HepG2 (cell line): ENCODE results near the gene VPS54. TPM values are rescaled to one million over a fixed set of nuclear protein-coding genes. Genes with fewer than 3 reads are reported as not detected.

Experiments
- BCL6 ChIP-seq: IDR thresholded peaks from 2 replicates; pipeline ENCODE4 v1.6.1; 2016; ENCODE audit warnings: missing genetic modification reagents, missing compliant biosample characterization
- GATAD2A ChIP-seq: IDR thresholded peaks from 2 replicates; pipeline ENCODE4 v1.6.1; 2016
- GLI4 ChIP-seq: sonication (generic); formaldehyde crosslinking; IDR thresholded peaks from 2 replicates; pipeline ENCODE4 v1.5.1; 2020; ENCODE audit warnings: missing genetic modification reagents, mild to moderate bottlenecking, moderate library complexity, borderline replicate concordance
- GTF2F1 ChIP-seq: fragments of 150-350 bp; IDR thresholded peaks from 2 replicates; pipeline ENCODE4 v1.6.1; 2014; ENCODE audit warnings: low read length
- SP5 ChIP-seq: IDR thresholded peaks from 2 replicates; pipeline ENCODE4 v1.6.1; 2016; ENCODE audit warnings: low read depth, borderline replicate concordance
- ZNF18 ChIP-seq: sonication (generic); formaldehyde crosslinking; IDR thresholded peaks from 2 replicates; pipeline ENCODE4 v1.8.0; 2022; ENCODE audit warnings: mild to moderate bottlenecking, missing genetic modification reagents; ENCODE audit not compliant: insufficient replicate concordance
- ZNF3 ChIP-seq: IDR thresholded peaks from 2 replicates; pipeline ENCODE4 v1.7.0; 2017; ENCODE audit warnings: inconsistent platforms
- ZNF33B ChIP-seq: sonication (generic); formaldehyde crosslinking; IDR thresholded peaks from 2 replicates; pipeline ENCODE4 v1.5.1; 2020; ENCODE audit warnings: mild to moderate bottlenecking, missing genetic modification reagents
- ZNF639 ChIP-seq: conservative IDR thresholded peaks from 2 replicates; pipeline ENCODE4 v1.6.1; 2018; ENCODE audit warnings: missing genetic modification reagents
- ZNF710 ChIP-seq: sonication (generic); formaldehyde crosslinking; IDR thresholded peaks from 2 replicates; pipeline ENCODE4 v1.5.0; 2020; ENCODE audit warnings: mild to moderate bottlenecking, missing genetic modification reagents, borderline replicate concordance
- ZNF724P ChIP-seq: sonication (generic); formaldehyde crosslinking; IDR thresholded peaks from 2 replicates; pipeline ENCODE4 v1.8.0; 2022; ENCODE audit warnings: missing genetic modification reagents, borderline replicate concordance
- polyA plus RNA-seq, 8 experiments: library from polyadenylated mRNA; depleted of rRNA in 3 of 8; stranded (reverse) in 7 of 8; unstranded in 1 of 8; fragments of >200 nt; fragmentation: Illumina TruSeq in 4 of 8; extraction: Trizol in 4 of 8; gene quantifications; 2 replicates each; pipeline versions ENCODE4 v1.2.1 to v1.2.3, GENCODE V29; 2011 to 2016; ENCODE audit warnings: low read depth in 4 of 8, missing spikeins in 1 of 8, mixed read lengths in 1 of 8; ENCODE audit not compliant: insufficient read depth in 1 of 8
- total RNA-seq, 5 experiments: library from RNA; depleted of rRNA; stranded (reverse); fragments of >200 nt; fragmentation: Illumina TruSeq; extraction: Trizol; gene quantifications; 2 replicates each; pipeline ENCODE4 v1.2.3, GENCODE V29; 2016; ENCODE audit warnings: low read depth in 1 of 5
- TF ChIP-seq, protein P1 (sequence below): IDR thresholded peaks from 2 replicates; pipeline ENCODE4 v1.6.1; 2016; ENCODE audit warnings: low read depth, control low read depth
- TF ChIP-seq, protein P2 (sequence below), 2 experiments: sonication (generic) in 1 of 2; formaldehyde crosslinking in 1 of 2; IDR thresholded peaks; 2 replicates each; pipeline versions ENCODE4 v1.4.0 to v1.6.1; 2018 to 2020; ENCODE audit warnings: missing genetic modification reagents in 2 of 2, borderline replicate concordance in 1 of 2, low read depth in 1 of 2, mild to moderate bottlenecking in 1 of 2, missing biosample characterization in 1 of 2
- TF ChIP-seq, protein P3 (sequence below): sonication (generic); formaldehyde crosslinking; IDR thresholded peaks from 2 replicates; pipeline ENCODE4 v1.8.1; 2023; ENCODE audit warnings: mild to moderate bottlenecking, inconsistent platforms, moderate library complexity, missing genetic modification reagents, borderline replicate concordance

VPS54 gene
- total and polyA plus RNA-seq, 2 of the 13 experiments (the other 11 are each of a cell fraction or from before 2014, with no cell fraction given): 64.7 to 77.5 TPM

- TF ChIP-seq, protein P1, sequence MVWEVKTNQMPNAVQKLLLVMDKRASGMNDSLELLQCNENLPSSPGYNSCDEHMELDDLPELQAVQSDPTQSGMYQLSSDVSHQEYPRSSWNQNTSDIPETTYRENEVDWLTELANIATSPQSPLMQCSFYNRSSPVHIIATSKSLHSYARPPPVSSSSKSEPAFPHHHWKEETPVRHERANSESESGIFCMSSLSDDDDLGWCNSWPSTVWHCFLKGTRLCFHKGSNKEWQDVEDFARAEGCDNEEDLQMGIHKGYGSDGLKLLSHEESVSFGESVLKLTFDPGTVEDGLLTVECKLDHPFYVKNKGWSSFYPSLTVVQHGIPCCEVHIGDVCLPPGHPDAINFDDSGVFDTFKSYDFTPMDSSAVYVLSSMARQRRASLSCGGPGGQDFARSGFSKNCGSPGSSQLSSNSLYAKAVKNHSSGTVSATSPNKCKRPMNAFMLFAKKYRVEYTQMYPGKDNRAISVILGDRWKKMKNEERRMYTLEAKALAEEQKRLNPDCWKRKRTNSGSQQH (CRISPR knock-in tag): peak; percentile 53; the same call in 1 of the 2 replicates
- TF ChIP-seq ZNF639 (CRISPR knock-in tag) (no peak), GLI4 (peak; percentile 48; the same call in 1 of the 2 replicates), GTF2F1 (no peak), ZNF33B (0 out of 2 replicates have a peak, but pooled peaks have one; percentile 61), BCL6 (CRISPR knock-in tag) (peak; percentile 62; the same call in 1 of the 2 replicates), ZNF18 (no peak), ZNF710 (CRISPR knock-in tag) (no peak; the same call in 1 of the 2 replicates), SP5 (peak; percentile 45), ZNF3 (no peak), ZNF724P (CRISPR knock-in tag) (no peak), GATAD2A (CRISPR knock-in tag) (peak; percentile 84)
- TF ChIP-seq, protein P2, sequence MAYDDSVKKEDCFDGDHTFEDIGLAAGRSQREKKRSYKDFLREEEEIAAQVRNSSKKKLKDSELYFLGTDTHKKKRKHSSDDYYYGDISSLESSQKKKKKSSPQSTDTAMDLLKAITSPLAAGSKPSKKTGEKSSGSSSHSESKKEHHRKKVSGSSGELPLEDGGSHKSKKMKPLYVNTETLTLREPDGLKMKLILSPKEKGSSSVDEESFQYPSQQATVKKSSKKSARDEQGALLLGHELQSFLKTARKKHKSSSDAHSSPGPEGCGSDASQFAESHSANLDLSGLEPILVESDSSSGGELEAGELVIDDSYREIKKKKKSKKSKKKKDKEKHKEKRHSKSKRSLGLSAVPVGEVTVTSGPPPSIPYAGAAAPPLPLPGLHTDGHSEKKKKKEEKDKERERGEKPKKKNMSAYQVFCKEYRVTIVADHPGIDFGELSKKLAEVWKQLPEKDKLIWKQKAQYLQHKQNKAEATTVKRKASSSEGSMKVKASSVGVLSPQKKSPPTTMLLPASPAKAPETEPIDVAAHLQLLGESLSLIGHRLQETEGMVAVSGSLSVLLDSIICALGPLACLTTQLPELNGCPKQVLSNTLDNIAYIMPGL (CRISPR knock-in tag; IDR thresholded peaks at IDR 0.05; ENCODE audit: borderline replicate concordance in 1 of 2, low read depth in 1 of 2): peak in 1 of 2 experiments; percentile 3; a peak in 1 of 4 replicates
- TF ChIP-seq, protein P3, sequence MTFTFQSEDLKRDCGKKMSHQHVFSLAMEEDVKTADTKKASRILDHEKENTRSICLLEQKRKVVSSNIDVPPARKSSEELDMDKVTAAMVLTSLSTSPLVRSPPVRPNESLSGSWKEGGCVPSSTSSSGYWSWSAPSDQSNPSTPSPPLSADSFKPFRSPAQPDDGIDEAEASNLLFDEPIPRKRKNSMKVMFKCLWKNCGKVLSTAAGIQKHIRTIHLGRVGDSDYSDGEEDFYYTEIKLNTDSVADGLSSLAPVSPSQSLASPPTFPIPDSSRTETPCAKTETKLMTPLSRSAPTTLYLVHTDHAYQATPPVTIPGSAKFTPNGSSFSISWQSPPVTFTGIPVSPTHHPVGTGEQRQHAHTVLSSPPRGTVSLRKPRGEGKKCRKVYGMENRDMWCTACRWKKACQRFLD: no peak
These were observed 176.8 kb downstream of the VPS54 start (continued) for GRCh38 chr2:63842149-63843061.
